Mammary epithelial cell (primary cell): ENCODE measurements around the gene PTPRG.
A peak's percentile ranks its signal among the peaks of the same experiment; 100 is the strongest.

Experiments
- CTCF ChIP-seq, 2 donors: IDR thresholded peaks in 1 of 2; conservative IDR thresholded peaks in 1 of 2; 2 replicates each; pipeline ENCODE4 v1.5.1; 2011 to 2012; ENCODE audit warnings: inconsistent platforms in 2 of 2, low read length in 2 of 2, mild to moderate bottlenecking in 2 of 2, control low read depth in 1 of 2, low read depth in 1 of 2; ENCODE audit not compliant: insufficient read depth in 1 of 2; ENCODE audit errors: extremely low read depth in 1 of 2
- EZH2 ChIP-seq: IDR thresholded peaks from 2 replicates; pipeline ENCODE4 v1.6.1; 2012; ENCODE audit warnings: low read length, inconsistent platforms, borderline replicate concordance

- TF ChIP-seq CTCF (conservative IDR thresholded peaks at IDR 0.05 in 1 of 2, IDR thresholded peaks at IDR 0.05 in 1 of 2; ENCODE audit: extremely low read depth in 1 of 2, insufficient read depth in 1 of 2, low read depth in 1 of 2, low read length in 2 of 2) (peak in 1 of 2 donors; percentile 30), EZH2 (no peak)
Observed at GRCh38 chr3:61560517-61561373, 626 bp upstream of the PTPRG start.
